HG02588 (cell line): ENCODE data around the gene UQCRC1.

ENCODE experiments used
- ATAC-seq: cut with Tn5 transposase; IDR thresholded peaks from one replicate; pipeline ENCODE4 v1.9.1; 2021; ENCODE audit warnings: mild to moderate bottlenecking, moderate library complexity; ENCODE audit not compliant: unreplicated experiment

UQCRC1 gene

DNA sequence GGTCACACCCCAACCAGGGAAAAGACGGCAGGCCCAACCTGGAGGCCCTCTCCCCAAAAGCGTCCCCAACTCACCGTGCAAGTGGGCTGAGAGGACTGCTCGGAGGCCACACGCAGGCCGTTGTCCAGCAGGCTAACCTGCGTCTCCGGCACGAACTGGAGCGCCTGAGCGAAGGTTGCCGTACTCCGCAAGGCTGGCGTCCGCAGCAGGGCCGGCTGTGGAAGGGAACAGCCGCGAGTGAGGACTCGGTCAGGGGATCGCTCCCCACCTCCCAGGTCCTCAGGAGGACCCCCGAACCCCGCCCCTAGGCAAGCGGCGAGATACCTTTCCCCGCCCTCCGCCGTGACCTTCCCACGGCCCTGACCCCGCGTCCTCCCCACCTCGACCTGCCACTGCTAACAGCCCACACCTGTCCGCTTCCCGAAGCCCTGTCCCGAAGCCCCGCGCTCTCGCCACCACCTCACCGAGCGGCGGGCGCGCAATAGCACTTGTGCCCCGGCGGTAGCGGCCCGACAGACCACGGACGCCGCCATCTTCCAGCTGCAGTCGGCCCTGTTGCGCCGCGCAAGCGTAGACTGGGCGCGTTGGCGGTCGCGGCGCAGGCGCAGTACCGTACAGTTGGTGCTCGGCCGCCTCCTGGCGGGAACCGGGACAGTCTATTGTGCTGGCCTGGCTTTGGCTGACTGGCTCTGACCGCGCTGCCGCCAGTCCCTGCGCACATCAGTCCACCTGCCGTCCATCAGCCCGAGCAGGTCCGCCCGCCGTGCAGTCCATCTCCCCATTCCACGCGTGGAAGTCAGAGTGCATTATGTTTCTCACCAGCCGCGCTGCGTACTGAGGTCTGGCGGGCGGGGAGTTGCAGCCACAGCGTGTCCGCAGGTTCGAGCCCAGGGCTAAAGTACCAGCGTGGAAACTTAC lies at the start of gene UQCRC1:
Gene UQCRC1 (minus strand): TSS at position 559 of the 918 bp plus-strand sequence. CDS start 26 bp downstream, at position 533.
- peak; percentile 91 for ATAC-seq

DNA sequence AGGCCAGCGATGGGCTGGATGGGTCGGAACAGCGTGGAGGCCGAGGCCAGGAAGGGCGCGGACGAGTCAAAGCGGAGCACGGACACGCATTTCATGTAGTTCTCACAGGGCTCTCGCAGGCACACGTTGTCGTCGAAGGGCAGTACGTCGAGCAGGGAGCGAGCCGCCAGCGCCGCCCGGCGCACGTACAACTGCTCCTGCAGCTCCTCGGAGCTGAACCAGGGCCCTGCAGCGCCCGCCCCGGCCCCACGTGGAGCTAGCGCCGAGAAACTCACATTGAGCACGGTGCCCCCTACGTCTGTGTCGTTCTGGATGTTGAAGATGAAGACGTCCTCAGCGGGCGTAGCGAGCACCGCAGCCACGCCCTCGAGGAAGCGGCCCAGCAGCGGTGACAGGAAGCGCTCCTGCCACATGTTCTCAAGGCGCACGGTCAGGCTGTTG lies 47.4 kb upstream of the UQCRC1 start:
- ATAC-seq: no peak

DNA sequence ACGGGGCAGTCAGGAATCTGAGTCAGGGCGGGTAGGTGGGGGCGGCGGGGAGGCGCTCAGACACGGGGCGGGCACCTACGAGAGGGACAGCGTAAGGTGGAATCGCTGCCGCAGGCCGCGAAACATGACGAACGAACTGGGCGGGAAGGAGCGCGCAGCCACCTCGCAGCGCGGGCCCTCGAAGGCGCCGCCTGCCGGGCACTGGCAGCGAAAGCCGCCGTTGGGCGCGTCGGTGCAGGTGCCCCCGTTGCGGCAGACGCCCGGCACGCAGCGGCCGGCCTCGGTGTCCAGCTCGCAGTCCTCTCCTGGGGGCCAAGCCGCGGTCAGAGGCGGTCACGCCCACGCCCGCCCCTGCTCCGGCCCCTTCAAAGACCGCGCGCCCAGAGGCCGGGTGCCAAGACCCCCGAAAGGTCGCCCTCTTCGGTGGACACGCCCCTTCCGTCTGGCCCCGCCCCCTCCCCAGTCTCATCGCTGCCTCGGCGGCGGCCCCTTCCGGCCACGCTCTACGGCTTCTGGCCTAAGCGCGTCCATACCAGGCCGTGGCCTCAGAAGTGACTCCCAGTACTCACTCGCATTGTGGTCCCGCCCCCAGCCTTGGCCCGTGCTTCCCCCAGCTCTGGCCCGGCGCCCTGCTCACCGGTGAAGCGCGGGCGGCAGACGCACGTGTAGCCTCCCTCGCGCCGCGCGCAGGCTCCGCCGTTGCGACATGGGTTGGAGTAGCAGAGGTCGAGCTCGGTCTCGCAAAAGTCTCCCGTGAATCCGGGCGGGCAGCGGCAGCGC lies 46.8 kb upstream of the UQCRC1 start:
- peak; percentile 48 for ATAC-seq

DNA sequence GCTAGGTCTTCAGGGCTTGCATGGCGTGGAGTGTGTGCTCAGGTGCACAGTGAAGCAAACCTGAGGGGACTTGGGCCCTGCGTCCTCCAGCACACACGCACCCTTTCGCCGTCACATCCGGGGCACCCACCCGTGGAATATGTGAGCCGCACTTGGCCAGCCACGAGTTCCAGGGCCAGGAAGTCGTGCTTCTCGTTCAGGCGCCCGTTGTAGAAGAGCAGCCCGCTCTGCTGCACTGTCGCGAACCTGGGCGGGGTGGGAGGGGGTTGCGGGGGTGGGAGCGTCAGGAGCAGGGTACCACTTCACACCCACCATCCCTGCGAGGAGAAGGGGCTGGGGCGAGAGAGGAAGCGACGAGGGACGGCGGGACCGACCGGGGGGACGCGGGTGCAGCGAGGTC lies 46.2 kb upstream of the UQCRC1 start:
- no peak for ATAC-seq

DNA sequence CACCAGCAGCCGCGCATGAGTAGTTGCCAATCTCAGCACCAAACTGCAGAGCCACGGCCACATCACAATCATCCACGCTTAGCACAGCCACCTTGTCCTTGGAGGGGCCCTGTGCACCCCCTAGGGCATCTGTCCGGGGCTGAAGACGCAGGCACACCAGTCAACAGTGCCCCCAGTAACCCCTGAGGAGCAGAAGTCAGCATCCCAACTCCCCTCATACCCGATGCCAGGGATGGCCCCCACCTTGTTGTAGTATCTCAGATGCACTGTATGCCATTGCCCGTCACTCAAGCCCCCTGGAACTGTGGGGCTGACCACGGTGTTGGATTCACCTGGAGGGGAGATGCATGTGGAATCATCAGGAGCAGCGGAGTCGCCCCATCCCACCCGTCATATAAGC lies 45.6 kb upstream of the UQCRC1 start:
- ATAC-seq: no peak

DNA sequence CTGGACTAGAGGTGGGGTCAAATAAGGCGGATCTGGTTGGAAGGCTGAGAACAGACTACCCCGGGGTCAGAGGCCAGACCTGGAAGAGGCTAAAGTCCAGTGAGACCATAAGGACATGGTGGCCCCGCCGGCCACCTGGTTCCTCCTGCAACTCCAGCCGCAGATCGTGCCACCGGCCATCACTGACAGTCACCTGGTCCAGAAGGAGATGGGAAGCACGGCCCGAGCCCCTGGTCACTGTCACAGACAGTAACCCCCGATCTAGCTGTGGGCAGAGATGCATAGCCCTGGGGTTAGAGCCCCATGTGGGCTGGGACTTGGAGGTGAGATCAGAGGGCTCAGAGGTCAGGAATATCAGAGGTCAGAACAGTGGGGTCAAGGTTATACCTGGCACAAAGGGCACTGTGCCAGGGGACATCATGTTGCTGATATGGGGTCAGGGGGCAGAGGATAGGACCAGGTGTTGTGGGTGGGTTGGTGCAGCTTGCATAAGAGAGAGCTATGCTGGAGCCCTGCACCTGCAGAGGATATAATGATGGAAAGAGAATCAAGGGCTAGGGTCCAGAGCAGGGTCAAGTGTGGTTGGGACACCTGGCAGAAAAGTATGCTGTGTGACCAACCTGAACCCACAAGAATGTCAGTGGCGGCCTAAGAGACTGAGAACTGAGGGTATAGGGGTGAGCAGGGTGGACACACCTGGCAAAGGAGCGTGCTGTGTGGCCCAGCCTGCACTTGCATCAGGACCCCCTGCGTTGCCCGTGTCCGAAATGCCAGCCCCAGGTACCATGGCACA lies 43.7 kb upstream of the UQCRC1 start:
- ATAC-seq: no peak

DNA sequence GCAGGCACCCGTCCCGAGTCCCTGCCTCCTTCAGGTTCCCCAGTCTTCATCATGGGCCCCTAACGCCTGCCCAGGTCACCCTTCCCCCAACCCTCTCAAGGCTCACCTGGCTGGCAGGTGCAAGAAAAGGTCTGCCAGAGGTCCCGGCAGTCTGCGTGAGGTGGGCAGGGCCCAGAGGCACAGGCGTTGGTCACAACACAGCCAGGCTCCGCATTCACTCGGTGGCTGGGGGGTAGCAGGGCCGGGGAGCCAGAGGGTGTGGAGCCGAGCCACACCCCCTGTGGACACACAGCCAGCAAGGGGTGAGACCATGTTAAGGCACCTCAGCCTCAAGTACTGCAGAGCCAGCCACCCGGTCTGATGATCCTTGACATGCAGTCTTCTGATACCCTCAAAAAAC lies 42.3 kb upstream of the UQCRC1 start:
- no peak for ATAC-seq

DNA sequence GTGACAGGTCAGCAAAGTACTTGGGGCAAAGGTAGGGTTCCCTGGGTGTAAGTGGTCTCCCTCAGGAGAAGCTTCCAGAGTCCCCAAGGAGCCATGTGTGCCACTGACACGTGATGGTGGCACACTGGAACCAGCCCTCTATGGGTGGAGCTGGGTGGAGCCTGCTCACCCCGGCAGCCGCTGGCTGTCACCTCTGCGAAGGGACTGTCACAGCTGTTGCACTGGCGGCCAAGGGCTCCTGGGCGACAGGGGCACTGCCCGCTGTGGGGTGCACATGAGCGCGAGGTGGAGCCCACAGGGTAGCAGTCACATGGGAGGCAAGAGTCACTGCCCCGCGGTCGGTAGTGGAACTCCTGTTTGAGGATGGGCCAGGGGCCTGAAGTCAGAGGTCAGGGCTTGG lies 41.3 kb upstream of the UQCRC1 start:
- no peak for ATAC-seq

DNA sequence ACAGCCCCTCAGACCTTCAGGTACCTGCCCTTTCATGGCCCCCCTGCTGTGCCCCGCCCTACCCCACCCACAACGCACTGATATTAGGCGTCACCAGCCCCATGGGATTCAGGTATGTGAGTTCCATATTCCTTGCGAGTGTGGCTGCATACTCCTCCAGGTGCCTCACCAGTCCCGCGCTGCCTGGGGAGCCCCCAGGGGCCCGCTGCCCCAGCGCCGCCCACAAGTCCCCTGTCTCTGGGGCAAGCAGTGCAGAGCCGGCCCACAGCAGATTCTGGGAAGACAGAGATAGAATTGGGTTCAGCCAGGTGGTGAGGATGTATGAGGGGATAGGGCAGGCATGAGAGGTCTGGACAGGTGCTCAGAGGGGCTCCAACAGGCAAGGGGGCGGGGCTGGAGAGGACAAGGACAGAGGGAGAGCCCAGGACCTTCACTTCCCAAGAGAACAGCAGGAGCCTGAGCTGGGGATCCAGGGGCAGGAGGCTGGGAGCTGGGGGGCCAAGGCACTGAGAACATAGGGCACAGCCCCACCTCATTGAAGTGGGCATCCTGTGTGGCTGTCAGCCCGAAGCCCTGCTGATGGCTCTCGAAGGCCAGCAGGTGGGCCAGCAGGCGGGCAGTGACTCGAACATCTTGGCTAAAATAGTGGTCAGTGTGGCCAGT lies 38.9 kb upstream of the UQCRC1 start:
- ATAC-seq: no peak

DNA sequence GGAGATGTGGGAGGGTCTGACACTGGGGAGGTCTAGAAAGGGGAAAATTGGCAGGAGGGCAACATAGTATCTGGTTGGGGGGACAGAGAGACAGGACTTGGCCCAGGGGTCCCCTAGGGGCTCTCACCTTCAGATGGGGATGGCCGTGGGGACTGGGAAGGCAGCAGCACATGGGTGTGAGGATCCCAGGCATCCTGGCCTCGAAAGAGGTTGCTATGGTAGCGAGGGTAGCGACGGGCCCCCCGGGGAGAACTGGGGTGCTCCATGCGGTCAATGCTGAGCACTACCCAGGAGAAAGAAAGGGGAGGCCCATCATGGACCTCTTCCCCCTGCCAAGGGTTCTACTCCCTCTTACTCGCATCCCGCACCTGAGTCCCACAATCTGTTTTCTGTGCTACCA lies 38.3 kb upstream of the UQCRC1 start:
- no peak for ATAC-seq

DNA sequence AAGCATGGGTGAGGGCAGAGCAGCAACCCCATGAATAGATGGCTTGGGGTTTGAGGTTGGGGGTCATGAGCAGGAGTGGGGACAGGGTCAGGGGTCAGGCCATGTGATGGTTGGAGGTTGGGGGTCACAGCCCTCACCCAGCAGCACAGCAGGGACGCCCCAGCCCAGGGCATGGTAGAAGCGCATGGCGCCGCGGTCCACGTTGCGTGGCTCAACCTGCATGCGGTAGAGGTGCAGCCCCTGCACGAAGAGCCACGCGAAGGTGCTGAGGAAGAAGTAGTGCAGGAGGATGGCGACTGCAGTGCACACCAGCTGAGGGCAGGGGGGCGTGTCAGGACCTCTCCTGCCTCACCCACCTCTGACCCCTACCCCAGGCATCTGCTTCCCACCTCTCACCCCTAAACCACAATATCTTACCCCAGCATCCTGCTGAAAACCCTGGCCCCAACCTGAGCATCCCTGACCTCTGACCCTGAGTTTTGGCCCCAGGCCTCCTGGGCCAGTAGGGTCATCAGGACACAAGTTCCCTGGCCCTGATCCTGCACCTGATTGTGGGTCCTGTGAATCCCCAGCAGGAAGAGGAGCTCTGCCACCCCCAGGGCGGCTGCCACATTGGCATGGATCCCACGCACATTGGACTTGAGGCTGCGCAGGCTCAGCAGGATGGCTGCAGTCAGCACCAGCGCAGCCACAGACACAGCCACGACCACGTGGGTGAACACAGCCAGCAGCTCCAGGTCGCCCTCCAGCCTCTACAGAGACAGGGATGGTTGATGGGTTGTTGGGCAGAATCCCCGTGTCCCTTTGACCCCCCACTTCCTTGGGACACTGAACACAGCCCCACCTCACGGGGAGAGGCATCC lies 35.7 kb upstream of the UQCRC1 start:
- no peak for ATAC-seq

DNA sequence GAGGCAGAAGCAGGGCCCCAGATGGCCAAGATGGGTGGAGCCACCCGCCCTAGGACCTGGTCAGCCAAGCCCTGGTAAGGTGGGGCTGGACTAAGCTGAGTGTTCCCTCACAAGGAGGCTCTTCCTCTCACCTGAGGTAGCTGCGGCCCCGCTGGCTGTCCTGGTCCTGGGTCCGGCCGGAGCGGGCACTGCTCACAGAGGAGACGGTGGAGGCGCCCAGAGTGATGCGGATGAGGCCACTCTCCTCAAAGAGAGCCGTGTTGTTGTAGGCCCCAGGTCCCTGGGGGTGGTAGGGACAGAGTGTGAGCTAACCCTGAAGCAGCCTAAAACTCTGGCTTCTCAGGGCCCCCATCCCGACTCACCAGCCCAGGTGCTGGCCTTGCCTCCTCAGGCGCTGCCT lies 33.2 kb upstream of the UQCRC1 start:
- ATAC-seq: no peak

DNA sequence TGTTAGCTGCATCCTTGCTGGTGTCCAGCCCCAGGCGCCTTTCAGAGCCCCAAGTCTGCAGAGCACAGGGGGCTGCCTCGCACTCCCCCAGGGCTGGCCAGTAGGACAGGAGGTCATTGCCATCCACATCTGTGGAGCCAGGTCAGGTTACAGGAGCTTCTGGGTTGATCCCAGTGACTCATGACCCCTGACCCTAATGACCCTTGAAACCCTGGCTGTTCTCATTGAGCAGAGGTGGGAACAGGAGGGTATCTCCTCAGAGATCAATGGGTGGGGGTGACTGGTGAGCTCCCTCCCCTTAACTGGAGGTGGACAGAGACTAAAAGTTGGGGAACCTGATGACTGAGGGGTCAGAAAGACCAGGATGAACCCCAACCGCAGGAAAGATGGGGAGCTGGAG lies 31.9 kb upstream of the UQCRC1 start:
- no peak for ATAC-seq

DNA sequence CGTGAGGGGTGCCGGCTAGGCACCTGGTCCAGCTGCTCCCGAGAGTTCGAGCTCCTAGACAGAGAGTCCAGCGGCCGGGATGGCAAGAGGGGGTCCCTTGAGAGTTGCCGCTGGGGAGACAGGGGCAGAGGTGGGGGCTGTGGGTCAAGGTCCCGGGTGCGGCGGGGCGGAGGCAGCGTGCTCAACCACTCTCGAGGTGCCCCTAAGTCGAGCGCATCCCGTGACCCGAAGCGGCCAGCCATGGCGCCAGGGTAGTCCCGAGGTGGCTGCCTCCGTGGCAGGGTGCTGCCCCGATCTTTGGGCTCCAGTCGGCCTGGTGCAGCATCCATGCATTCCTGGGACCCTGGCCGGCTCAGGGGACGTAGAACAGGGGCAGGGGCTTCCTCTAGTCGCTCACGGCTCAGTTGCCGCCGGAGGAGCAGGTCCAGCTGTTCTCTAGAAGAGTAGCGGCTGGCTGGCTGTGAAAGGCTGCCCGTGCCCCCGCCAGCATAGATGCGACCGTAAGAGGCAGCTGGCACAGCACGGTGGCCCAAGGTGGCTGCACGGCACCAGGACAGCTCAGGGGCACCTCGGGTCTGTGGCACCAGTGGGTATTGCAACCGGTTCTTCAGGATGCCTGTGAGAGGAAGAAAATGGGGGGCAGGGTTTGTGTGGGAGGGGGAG lies 30.6 kb upstream of the UQCRC1 start:
- ATAC-seq: no peak

DNA sequence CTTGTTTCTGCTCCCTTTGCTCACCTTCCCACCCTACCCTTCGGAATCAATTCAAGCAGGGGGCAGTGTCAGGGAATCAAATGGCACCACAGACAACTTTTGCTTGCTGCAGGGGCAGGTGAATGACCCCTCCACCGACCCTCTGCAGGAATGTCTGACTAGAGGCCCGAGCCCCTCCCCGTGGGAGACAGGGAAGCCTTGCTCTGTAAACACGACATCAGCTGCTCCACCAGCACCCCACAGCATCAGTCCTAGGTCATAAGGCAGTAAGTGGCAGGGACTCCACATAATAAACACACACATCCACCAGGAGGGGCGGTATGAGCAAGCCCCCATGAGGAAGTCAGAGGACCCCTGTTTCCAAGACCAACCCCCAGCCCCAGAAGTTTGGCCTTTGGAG lies 27.9 kb upstream of the UQCRC1 start:
- ATAC-seq: no peak

DNA sequence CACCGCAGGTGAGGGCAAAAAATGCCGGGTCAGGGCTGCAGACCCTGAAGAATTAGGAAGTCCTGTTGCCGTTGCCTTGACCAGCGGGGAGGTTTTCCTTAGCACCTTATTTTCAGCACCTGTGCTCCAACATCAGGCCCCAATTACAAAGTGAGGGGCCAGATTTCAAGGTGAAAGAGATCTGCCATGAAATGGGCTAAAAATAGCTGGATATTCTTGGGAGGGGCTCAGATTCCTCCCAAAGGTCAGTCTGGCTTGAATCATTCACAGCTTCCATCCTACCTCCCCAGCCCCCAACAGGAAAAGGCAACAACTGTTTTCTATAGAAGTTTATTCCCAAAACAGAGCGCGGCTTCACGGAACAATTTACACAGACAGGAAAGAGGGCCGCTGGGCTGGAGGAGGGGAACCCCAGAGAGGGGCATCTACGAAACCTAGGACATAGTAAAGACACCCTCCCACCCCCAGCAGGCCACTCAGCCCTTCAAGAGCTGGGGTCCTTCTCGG lies 26.8 kb upstream of the UQCRC1 start:
- no peak for ATAC-seq

DNA sequence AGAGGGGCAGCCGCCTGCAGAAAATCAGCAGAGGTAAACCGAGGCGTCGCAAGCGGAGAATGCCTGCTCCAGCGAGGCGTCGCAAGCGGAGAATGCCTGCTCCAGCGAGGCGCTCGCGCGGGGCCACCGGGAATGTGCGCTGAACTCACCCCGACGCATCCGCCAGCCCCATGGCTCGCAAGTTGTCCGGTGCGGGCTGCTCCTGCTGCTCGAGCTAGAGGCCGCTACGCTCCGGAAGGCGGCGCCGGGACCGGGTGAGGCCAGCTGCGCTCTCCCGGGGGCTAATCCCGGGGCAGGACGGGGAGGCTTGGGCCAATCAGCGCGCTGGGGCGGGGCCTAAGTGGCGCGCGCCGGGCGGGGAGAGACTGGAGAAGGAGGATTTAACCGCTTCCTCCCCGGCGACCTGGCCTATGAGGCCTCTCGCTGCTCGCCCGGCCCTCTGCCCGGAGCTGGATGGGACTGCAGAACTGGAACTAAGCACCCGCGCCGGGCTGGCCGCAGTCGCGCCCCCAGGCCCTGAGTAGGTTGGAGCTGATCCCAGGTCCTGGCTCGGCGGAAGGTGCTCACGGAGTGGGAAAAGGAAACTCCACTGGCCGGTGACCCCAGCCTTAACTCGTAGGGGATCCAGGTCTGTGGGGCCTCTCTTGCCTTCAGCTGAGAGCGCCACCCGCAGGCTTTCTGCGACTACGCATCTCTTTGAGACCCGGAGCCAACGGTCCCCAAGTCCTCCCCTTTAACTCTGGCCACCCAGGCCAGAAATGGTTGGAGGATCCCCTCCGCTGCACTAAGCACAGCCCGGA lies 26.0 kb upstream of the UQCRC1 start, which contains the start of gene SLC26A6:
Gene SLC26A6 (minus strand): TSS at position 240 of the 800 bp plus-strand sequence. CDS start 68 bp downstream, at position 172.
- peak; percentile 91 for ATAC-seq

DNA sequence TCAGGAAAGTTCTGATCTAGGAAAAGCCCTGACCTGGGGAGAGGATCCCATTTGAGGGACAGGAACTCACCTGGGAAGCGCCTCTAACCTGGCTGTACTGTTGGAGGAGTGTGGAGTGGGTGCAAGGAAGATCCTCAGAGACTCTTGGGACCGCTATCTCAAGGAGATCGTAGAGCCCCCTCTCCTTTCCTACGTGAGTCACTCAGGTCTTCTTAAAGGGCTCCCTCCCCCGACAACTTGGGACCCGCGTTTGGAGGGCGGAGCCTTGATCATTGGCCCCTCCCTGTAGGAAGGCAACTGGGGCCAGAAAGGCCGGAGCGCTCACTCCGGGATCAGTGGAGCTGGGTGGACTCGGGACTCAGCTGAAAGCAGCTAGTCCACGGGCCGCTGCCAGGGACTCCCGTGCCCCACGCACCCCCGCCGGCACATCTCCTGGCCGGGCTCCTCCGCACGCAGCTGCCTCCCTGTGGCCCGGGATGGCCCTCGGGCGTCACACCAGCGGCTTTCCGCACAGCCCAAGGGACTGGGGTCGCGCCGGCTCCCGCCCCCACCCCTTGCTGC lies 25.3 kb upstream of the UQCRC1 start:
- peak; percentile 20 for ATAC-seq
